HG03139 (cell line): Measurements from ENCODE around the gene LPAR6.
"Not testable (repeated sequence)": the region's sequence is repeated elsewhere in the genome, so short reads cannot be mapped to it uniquely, and the experiment has no call there.

ENCODE experiments used
- ATAC-seq: cut with Tn5 transposase; IDR thresholded peaks from one replicate; pipeline ENCODE4 v1.9.1; 2021; ENCODE audit not compliant: unreplicated experiment

LPAR6 gene

GRCh38 chr13:48412881-48413351 is at the start of gene LPAR6:
Gene LPAR6, minus strand, starts transcription at chr13:48413113. Its CDS starts 690 bp downstream, at chr13:48412423.
- no peak for ATAC-seq

- no peak for ATAC-seq
Observed at GRCh38 chr13:48457578-48458242, 44.8 kb upstream of the LPAR6 start.

GRCh38 chr13:48456546-48456945 is 43.6 kb upstream of the LPAR6 start:
- no peak for ATAC-seq

GRCh38 chr13:48451196-48451595 is 38.3 kb upstream of the LPAR6 start:
- not testable (repeated sequence) for ATAC-seq

- ATAC-seq = no peak
Observed at GRCh38 chr13:48449656-48450055, 36.7 kb upstream of the LPAR6 start.

GRCh38 chr13:48448959-48449614 is 36.2 kb upstream of the LPAR6 start:
- no peak for ATAC-seq

GRCh38 chr13:48448285-48448958 is 35.5 kb upstream of the LPAR6 start:
- ATAC-seq = no peak

- no peak for ATAC-seq
Observed at GRCh38 chr13:48446464-48446863, 33.6 kb upstream of the LPAR6 start.

- ATAC-seq = no peak
Observed at GRCh38 chr13:48443442-48444208, 30.7 kb upstream of the LPAR6 start.

- ATAC-seq = no peak
Observed at GRCh38 chr13:48437371-48437770, 24.5 kb upstream of the LPAR6 start.

- ATAC-seq = no peak
Observed at GRCh38 chr13:48436661-48437288, 23.9 kb upstream of the LPAR6 start.

GRCh38 chr13:48434200-48434599 is 21.3 kb upstream of the LPAR6 start:
- no peak for ATAC-seq

- ATAC-seq = no peak
Observed at GRCh38 chr13:48431987-48432615, 19.2 kb upstream of the LPAR6 start.

- ATAC-seq = no peak
Observed at GRCh38 chr13:48431431-48431830, 18.5 kb upstream of the LPAR6 start.

- ATAC-seq = no peak
Observed at GRCh38 chr13:48429886-48430285, 17.0 kb upstream of the LPAR6 start.

GRCh38 chr13:48429036-48429435 is 16.1 kb upstream of the LPAR6 start:
- no peak for ATAC-seq

- not testable (repeated sequence) for ATAC-seq
Observed at GRCh38 chr13:48426755-48427298, 13.9 kb upstream of the LPAR6 start.

- no peak for ATAC-seq
Observed at GRCh38 chr13:48426052-48426451, 13.1 kb upstream of the LPAR6 start.

- no peak for ATAC-seq
Observed at GRCh38 chr13:48424212-48424611, 11.3 kb upstream of the LPAR6 start.

GRCh38 chr13:48422003-48422402 is 9.1 kb upstream of the LPAR6 start:
- not testable (repeated sequence) for ATAC-seq
